ENCODE measurements around the gene ZNF512B. TPM values are rescaled to one million over a fixed set of nuclear protein-coding genes. Genes with fewer than 3 reads are reported as not detected.

ZNF512B gene
- total RNA-seq, 2 donors from 2014 or later: 10.2 to 13.8 TPM

GRCh38 chr20:63959699-63960075, 10.0 kb downstream of the ZNF512B start:
- TF ChIP-seq, protein P1, sequence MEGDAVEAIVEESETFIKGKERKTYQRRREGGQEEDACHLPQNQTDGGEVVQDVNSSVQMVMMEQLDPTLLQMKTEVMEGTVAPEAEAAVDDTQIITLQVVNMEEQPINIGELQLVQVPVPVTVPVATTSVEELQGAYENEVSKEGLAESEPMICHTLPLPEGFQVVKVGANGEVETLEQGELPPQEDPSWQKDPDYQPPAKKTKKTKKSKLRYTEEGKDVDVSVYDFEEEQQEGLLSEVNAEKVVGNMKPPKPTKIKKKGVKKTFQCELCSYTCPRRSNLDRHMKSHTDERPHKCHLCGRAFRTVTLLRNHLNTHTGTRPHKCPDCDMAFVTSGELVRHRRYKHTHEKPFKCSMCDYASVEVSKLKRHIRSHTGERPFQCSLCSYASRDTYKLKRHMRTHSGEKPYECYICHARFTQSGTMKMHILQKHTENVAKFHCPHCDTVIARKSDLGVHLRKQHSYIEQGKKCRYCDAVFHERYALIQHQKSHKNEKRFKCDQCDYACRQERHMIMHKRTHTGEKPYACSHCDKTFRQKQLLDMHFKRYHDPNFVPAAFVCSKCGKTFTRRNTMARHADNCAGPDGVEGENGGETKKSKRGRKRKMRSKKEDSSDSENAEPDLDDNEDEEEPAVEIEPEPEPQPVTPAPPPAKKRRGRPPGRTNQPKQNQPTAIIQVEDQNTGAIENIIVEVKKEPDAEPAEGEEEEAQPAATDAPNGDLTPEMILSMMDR (IDR thresholded peaks at IDR 0.05): no peak
- H3K9me3 ChIP-seq: no peaks in the 10 kb centered on the region
- DNase-seq (ENCODE audit: low spot score): no peak
- peaks cover 25% of the 10 kb centered on the region for H3K36me3 ChIP-seq
- no peak for ATAC-seq (ENCODE audit: insufficient number of reproducible peaks, low FRiP score, low read depth)
- H3K4me3 ChIP-seq: no peak overlapping the region
- H3K27ac ChIP-seq: no peak overlapping the region
- H3K27me3 ChIP-seq (replicated peaks; ENCODE audit: insufficient read depth): no peaks in the 10 kb centered on the region
- peaks cover 13 to 18% of the 10 kb centered on the region in 2 donors for H3K4me1 ChIP-seq (ENCODE audit: control insufficient read depth in 1 of 2, low read depth in 2 of 2)

DNA sequence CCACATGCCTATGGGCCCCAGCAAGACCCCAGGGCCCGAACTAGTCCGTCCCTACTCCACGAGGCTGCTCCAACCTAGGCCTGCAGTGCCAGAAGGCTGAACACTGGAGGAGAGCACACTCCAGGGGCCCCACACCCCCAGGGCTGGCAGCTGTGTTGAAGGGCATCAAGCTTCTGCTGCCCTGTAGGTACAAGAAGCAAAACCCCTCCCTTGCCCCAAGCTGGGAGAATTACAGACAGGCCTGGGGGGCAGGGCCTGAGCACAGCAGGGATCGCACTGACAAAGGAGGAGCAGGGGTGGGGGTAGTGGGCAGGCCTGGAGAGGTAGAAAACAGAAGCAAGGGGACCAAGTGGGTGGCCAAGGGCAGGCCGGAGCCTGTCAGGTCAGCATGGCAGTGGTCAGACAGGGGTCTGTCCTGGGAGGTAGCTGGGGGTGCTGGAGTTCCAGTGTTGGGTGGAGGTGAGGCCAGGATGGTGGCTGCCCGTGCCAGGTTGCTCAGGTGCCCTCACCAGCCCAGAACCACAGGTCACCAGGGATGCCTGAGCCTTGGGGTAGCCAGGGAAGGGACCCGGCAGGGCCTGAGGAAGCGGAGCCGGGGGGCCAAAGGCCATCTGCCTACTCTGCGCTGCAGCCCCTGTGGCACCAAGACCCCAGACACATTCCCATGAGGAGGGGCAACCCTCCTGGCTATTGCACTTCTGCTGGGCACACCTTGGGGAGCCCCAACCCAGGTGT, 10.6 kb downstream of the ZNF512B start:
- no peaks in the 10 kb centered on the region for H3K27me3 ChIP-seq (replicated peaks; ENCODE audit: insufficient read depth)
- H3K9me3 ChIP-seq: no peaks in the 10 kb centered on the region
- H3K4me1 ChIP-seq (ENCODE audit: control insufficient read depth in 1 of 2, low read depth in 2 of 2): peaks cover 18 to 24% of the 10 kb centered on the region in 2 donors
- TF ChIP-seq, protein P1 (IDR thresholded peaks at IDR 0.05): no peak
- H3K27ac ChIP-seq: no peak overlapping the region
- peaks cover 25% of the 10 kb centered on the region for H3K36me3 ChIP-seq
- ATAC-seq (ENCODE audit: insufficient number of reproducible peaks, low FRiP score, low read depth) (no peak), DNase-seq (ENCODE audit: low spot score) (no peak)
- no peak overlapping the region for H3K4me3 ChIP-seq

DNA sequence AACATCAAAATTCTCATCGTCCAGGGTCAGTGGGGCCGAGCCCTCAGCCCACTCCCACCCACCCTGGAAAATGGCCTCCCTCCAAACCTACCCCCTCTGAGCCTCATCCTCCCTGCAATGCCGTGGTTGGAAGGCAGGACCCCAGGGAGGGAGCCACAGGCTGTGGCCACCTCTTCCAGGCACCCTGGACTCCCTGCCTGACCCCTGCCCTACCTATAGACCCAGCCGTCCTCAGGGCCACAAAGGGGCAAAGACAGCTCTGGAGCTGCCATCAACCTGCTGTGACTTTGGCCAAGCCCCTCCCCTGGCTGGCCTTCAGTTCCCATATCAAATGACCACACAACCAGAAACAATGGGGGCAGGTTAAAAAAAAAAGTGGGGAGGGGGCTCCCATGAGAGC, 11.3 kb downstream of the ZNF512B start:
- Histone ChIP-seq H3K9me3 (no peaks in the 10 kb centered on the region), H3K27me3 (replicated peaks; ENCODE audit: insufficient read depth) (no peaks in the 10 kb centered on the region), H3K4me3 (no peak overlapping the region), H3K36me3 (peaks cover 20% of the 10 kb centered on the region), H3K27ac (no peak overlapping the region), H3K4me1 (ENCODE audit: control insufficient read depth in 1 of 2, low read depth in 2 of 2) (peaks cover 21 to 29% of the 10 kb centered on the region in 2 donors)
- TF ChIP-seq, protein P1 (IDR thresholded peaks at IDR 0.05): no peak
- ATAC-seq (ENCODE audit: insufficient number of reproducible peaks, low FRiP score, low read depth): no peak
- no peak for DNase-seq (ENCODE audit: low spot score)

DNA sequence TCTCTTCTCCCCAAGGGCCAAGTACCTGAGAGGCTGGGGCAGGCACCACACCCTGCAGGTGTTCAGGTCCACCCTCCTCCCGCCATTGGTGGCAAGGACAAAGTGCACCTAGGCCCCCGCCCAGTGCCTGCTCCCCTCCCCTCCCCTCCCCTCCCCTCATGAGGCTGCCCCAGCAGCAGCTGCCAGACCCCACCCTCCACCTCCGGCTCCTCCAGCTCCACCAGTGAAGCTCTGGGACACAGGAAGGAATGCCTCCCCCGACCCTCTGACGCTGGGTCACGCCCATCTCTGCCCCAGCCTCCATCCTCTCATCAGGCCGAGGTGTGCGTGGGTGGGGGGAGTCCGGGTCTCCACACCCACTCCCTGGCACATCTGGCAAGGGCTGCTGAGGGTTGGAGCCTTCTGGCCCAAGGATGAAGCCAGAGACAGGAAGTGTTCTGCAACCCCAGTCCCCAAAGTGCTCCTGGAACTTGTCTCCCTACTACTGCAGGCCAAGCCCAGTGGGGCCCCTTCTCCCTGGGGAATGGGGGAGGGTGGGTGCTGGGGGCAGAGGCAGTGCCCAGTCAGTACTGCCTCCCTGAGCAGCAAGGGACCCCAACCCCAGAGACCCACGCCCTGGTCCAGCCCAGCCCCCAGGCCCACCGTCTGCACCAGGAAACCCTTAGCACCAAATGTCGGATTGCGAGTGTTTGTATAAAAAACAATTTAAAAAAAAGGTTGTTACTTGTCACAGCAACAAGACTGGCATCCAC, 11.9 kb downstream of the ZNF512B start:
- H3K27me3 ChIP-seq (replicated peaks; ENCODE audit: insufficient read depth): no peaks in the 10 kb centered on the region
- H3K9me3 ChIP-seq: no peaks in the 10 kb centered on the region
- peaks cover 18% of the 10 kb centered on the region for H3K36me3 ChIP-seq
- TF ChIP-seq, protein P1 (IDR thresholded peaks at IDR 0.05): no peak
- H3K4me1 ChIP-seq (ENCODE audit: control insufficient read depth in 1 of 2, low read depth in 2 of 2): peaks cover 21 to 29% of the 10 kb centered on the region in 2 donors
- peak overlapping the region; percentile 47 to 61 for H3K27ac ChIP-seq
- DNase-seq (ENCODE audit: low spot score) (no peak), ATAC-seq (ENCODE audit: insufficient number of reproducible peaks, low FRiP score, low read depth) (no peak)
- peak overlapping the region; percentile 93 for H3K4me3 ChIP-seq

GRCh38 chr20:63957004-63957689, 12.6 kb downstream of the ZNF512B start:
- H3K4me1 ChIP-seq (ENCODE audit: control insufficient read depth in 1 of 2, low read depth in 2 of 2): peaks cover 21 to 30% of the 10 kb centered on the region in 2 donors
- peak; percentile 22 for ATAC-seq (ENCODE audit: insufficient number of reproducible peaks, low FRiP score, low read depth)
- peak overlapping the region; percentile 93 for H3K4me3 ChIP-seq
- DNase-seq (ENCODE audit: low spot score): no peak
- no peaks in the 10 kb centered on the region for H3K27me3 ChIP-seq (replicated peaks; ENCODE audit: insufficient read depth)
- H3K27ac ChIP-seq: peak overlapping the region; percentile 47 to 61
- no peaks in the 10 kb centered on the region for H3K9me3 ChIP-seq
- H3K36me3 ChIP-seq: peaks cover 17% of the 10 kb centered on the region
- TF ChIP-seq, protein P1 (IDR thresholded peaks at IDR 0.05): peak; percentile 6
